Endothelial cell of umbilical vein (primary cell): ENCODE measurements around the gene ZNF800. TPM values are rescaled to one million over a fixed set of nuclear protein-coding genes. Genes with fewer than 3 reads are reported as not detected.

Source experiments
- BruUV-seq: library from RNA; stranded (reverse); fragments of 400-500 nt; replicated peaks from 2 replicates; lab custom pipeline; 2021; lab: Mats Ljungman, UMichigan
- CTCF ChIA-PET: fragments of 300-600, 350-600 bp; sonication (Branson Sonifier 250); formaldehyde crosslinking; loops from one replicate; lab custom pipeline; 2021; ENCODE audit warnings: antibody characterized with exemption, inconsistent platforms; lab: Charles Lee
- POLR2A ChIA-PET: fragments of 300-600, 350-600 bp; sonication (Branson Sonifier 250); formaldehyde crosslinking; loops from one replicate; lab custom pipeline; 2021; ENCODE audit warnings: antibody characterized with exemption, inconsistent platforms; lab: Charles Lee
- DNase-seq: peaks from one replicate; pipeline ENCODE4 v3.0.0-alpha.2; 2011; ENCODE audit warnings: low read depth, low spot score
- FAIRE-seq: peaks from 2 replicates; lab custom pipeline; 2011; peaks lifted over from hg19 to GRCh38; lab: Jason Lieb, UNC
- H2AFZ ChIP-seq: 2 replicates; pipeline ENCODE4 v1.6.0; 2012; ENCODE audit warnings: low read depth, low read length, control low read depth, inconsistent platforms
- H3K27ac ChIP-seq: 2 replicates; pipeline ENCODE4 v1.5.1; 2011; ENCODE audit warnings: low read depth, mild to moderate bottlenecking, control low read depth, low read length, moderate library complexity; ENCODE audit not compliant: insufficient read depth
- H3K27me3 ChIP-seq, 2 experiments: 2 replicates each; pipeline versions ENCODE4 v1.6.0 to v1.6.1; 2011; ENCODE audit warnings: low read length in 2 of 2, mixed read lengths in 1 of 2; ENCODE audit not compliant: control insufficient read depth in 2 of 2, insufficient read depth in 2 of 2
- H3K36me3 ChIP-seq, 2 experiments: 2 replicates in 1 of 2; 3 replicates in 1 of 2; pipeline ENCODE4 v1.5.1; 2011; ENCODE audit warnings: low read length in 2 of 2, mild to moderate bottlenecking in 1 of 2, moderate library complexity in 1 of 2; ENCODE audit not compliant: control insufficient read depth in 2 of 2, insufficient read depth in 2 of 2; ENCODE audit errors: extremely low read depth in 1 of 2
- H3K4me1 ChIP-seq: 3 replicates; pipeline ENCODE4 v1.5.1; 2011; ENCODE audit warnings: mild to moderate bottlenecking, low read length; ENCODE audit not compliant: control insufficient read depth, insufficient read depth; ENCODE audit errors: extremely low read depth
- H3K4me2 ChIP-seq: 2 replicates; pipeline ENCODE4 v1.6.1; 2011; ENCODE audit warnings: low read length, control low read depth, mixed read lengths; ENCODE audit not compliant: insufficient read depth
- H3K4me3 ChIP-seq, 3 experiments: fragments of 200-600 bp in 1 of 3; sonication (generic), shearing (Covaris generic) in 1 of 3; replicated peaks in 1 of 3; 2 replicates each; pipeline ENCODE4 v1.5.1; 2011 to 2016; ENCODE audit warnings: control low read depth in 3 of 3, low read length in 3 of 3, mild to moderate bottlenecking in 2 of 3, inconsistent platforms in 1 of 3, low read depth in 1 of 3, moderate library complexity in 1 of 3; ENCODE audit not compliant: insufficient read depth in 1 of 3
- H3K79me2 ChIP-seq: 2 replicates; pipeline ENCODE4 v1.6.0; 2012; ENCODE audit warnings: low read length, inconsistent platforms; ENCODE audit not compliant: control insufficient read depth, insufficient read depth
- H3K9ac ChIP-seq: replicated peaks from 2 replicates; pipeline ENCODE3; 2011; ENCODE audit warnings: low read length, control low read depth; ENCODE audit not compliant: insufficient read depth; ENCODE audit errors: extremely low read depth
- H3K9me1 ChIP-seq: replicated peaks from 3 replicates; pipeline ENCODE4 v1.6.0; 2011; ENCODE audit warnings: mild to moderate bottlenecking, low read length; ENCODE audit not compliant: control insufficient read depth, insufficient read depth; ENCODE audit errors: extremely low read depth
- H3K9me3 ChIP-seq: replicated peaks from 2 replicates; pipeline ENCODE4 v1.5.1; 2012; ENCODE audit warnings: low read length, inconsistent platforms; ENCODE audit not compliant: control insufficient read depth, insufficient read depth
- H4K20me1 ChIP-seq: replicated peaks from 2 replicates; pipeline ENCODE3; 2011; ENCODE audit warnings: mild to moderate bottlenecking, low read length; ENCODE audit not compliant: control insufficient read depth, insufficient read depth; ENCODE audit errors: extremely low read depth
- CTCF ChIP-seq, 2 donors: IDR thresholded peaks; 1 replicate in 1 of 2; 2 replicates in 1 of 2; pipeline ENCODE4 v1.5.1; 2011; ENCODE audit warnings: low read length in 2 of 2, mild to moderate bottlenecking in 2 of 2, moderate library complexity in 2 of 2, control low read depth in 1 of 2, inconsistent platforms in 1 of 2, low read depth in 1 of 2; ENCODE audit not compliant: insufficient read depth in 1 of 2; ENCODE audit errors: extremely low read depth in 1 of 2
- EZH2 ChIP-seq: IDR thresholded peaks from 2 replicates; pipeline ENCODE4 v1.6.1; 2012; ENCODE audit warnings: borderline replicate concordance, low read depth, mild to moderate bottlenecking, moderate library complexity, low read length, inconsistent platforms; ENCODE audit not compliant: severe bottlenecking
- FOS ChIP-seq: IDR thresholded peaks from 2 replicates; pipeline ENCODE4 v1.6.1; 2011; ENCODE audit warnings: mild to moderate bottlenecking, low read length, moderate library complexity, borderline replicate concordance; ENCODE audit not compliant: insufficient read depth
- GATA2 ChIP-seq: IDR thresholded peaks from 2 replicates; pipeline ENCODE4 v1.7.0; 2011; ENCODE audit warnings: low read depth, mild to moderate bottlenecking, moderate library complexity, mixed read lengths, low read length; ENCODE audit not compliant: insufficient read length, insufficient read depth
- JUN ChIP-seq: IDR thresholded peaks from 2 replicates; pipeline ENCODE4 v1.6.1; 2011; ENCODE audit warnings: borderline replicate concordance, low read depth; ENCODE audit not compliant: insufficient read length, insufficient read depth
- MAX ChIP-seq: IDR thresholded peaks from 2 replicates; pipeline ENCODE4 v1.6.1; 2011; ENCODE audit not compliant: insufficient read depth, insufficient read length
- MYC ChIP-seq: IDR thresholded peaks from one replicate; pipeline ENCODE4 v1.6.1; 2011; ENCODE audit warnings: mild to moderate bottlenecking, low read depth, low read length
- POLR2A ChIP-seq: IDR thresholded peaks from 2 replicates; pipeline ENCODE4 v1.6.1; 2012; ENCODE audit warnings: low read depth, mild to moderate bottlenecking, control low read depth, low read length
- POLR2AphosphoS5 ChIP-seq: IDR thresholded peaks from 2 replicates; pipeline ENCODE4 v1.6.1; 2012; ENCODE audit warnings: low read depth, mild to moderate bottlenecking, control low read depth, low read length, moderate library complexity; ENCODE audit not compliant: insufficient read depth
- dilution Hi-C: fragments of 300-500 bp; cut with MboI; formaldehyde crosslinking; loops from one replicate; pipeline ENCODE4 v1.15.0; 2019; ENCODE audit warnings: low sequenced_read_pairs; ENCODE audit not compliant: extremely low pct_ligation_motif_present
- intact Hi-C: fragments of 100-400 bp; cut with micrococcal nuclease; formaldehyde crosslinking; loops from one replicate; pipeline ENCODE4 v1.10.0; 2022
- polyA plus RNA-seq, 4 experiments: library from polyadenylated mRNA; depleted of rRNA in 3 of 4; stranded (reverse) in 3 of 4; unstranded in 1 of 4; fragments of >200 nt; gene quantifications; 2 replicates each; pipeline versions ENCODE4 v1.2.1 to v1.2.3, GENCODE V29; 2011 to 2012; ENCODE audit warnings: missing spikeins in 1 of 4
- total RNA-seq: library from RNA; stranded (reverse); gene quantifications from 2 replicates; pipeline ENCODE4 v1.2.3, GENCODE V29; 2021

The ZNF800 gene
- total and polyA plus RNA-seq, 2 donors (not counting 3 experiments of a cell fraction or from before 2014, with no cell fraction given), result 10.9 to 35.4 TPM

GRCh38 chr7:127366680-127367079, 25.8 kb downstream of the ZNF800 start:
- DNase-seq (no peak), FAIRE-seq (no peak)
- BruUV-seq, result no TSS peak
- dilution Hi-C loops, result no loop called here
- H3K9me3 ChIP-seq, result no peaks in the 10 kb centered on the region
- H3K27ac ChIP-seq, result no peak overlapping the region
- H3K27me3 ChIP-seq, result no peaks in the 10 kb centered on the region
- H3K4me3 ChIP-seq, result no peak overlapping the region
- H3K4me2 ChIP-seq, result no peak overlapping the region
- H4K20me1 ChIP-seq, result peaks cover under 1% of the 10 kb centered on the region
- peaks cover 35% of the 10 kb centered on the region for H3K79me2 ChIP-seq
- no peaks in the 10 kb centered on the region for H3K4me1 ChIP-seq
- peaks cover 0 to 2% of the 10 kb centered on the region in 2 experiments for H3K36me3 ChIP-seq
- ChIA-PET CTCF (interaction anchor here (0.8 to 4.9 kb wide), 2 partner anchors 9 to 18 kb away, joined by 3 to 23 read pairs; no protein-coding TSS in a partner anchor), POLR2A (no interaction called here)
- no peak overlapping the region for H3K9ac ChIP-seq
- intact Hi-C loops, result no loop called here
- H3K9me1 ChIP-seq, result no peaks in the 10 kb centered on the region
- no peak overlapping the region for H2AFZ ChIP-seq
- TF ChIP-seq MAX (no peak), CTCF (IDR thresholded peaks at IDR 0.05; ENCODE audit: extremely low read depth in 1 of 2, insufficient read depth in 1 of 2, low read depth in 1 of 2, low read length in 2 of 2) (no peak), EZH2 (no peak), POLR2AphosphoS5 (no peak), GATA2 (no peak), POLR2A (no peak), FOS (no peak), MYC (no peak), JUN (no peak)
